ENCODE results near the gene SOCS6. TPM values are rescaled to one million over a fixed set of nuclear protein-coding genes. Genes with fewer than 3 reads are reported as not detected.

Gene SOCS6
- total RNA-seq, 1 experiment from 2014 or later: 23.2 TPM

- Histone ChIP-seq H3K27me3 (replicated peaks; ENCODE audit: control insufficient read depth, insufficient read depth, low read length) (no peaks in the 10 kb centered on the region), H3K4me1 (no peaks in the 10 kb centered on the region), H3K36me3 (ENCODE audit: control insufficient read depth, insufficient read depth, low read length) (no peaks in the 10 kb centered on the region), H3K9me3 (no peaks in the 10 kb centered on the region), H3K4me3 (ENCODE audit: low read depth, low read length) (no peak overlapping the region)
- no peaks in the 10 kb centered on the region for H3K4me1 Mint-ChIP-seq (ENCODE audit: low read depth, unreplicated experiment)
- DNase-seq: no peak
- no peak overlapping the region for H3K27ac Mint-ChIP-seq (ENCODE audit: unreplicated experiment)
- ChIA-PET POLR2A (no interaction called here), CTCF (no interaction called here)
- H3K27me3 Mint-ChIP-seq (ENCODE audit: insufficient read depth, unreplicated experiment): no peaks in the 10 kb centered on the region
- TF ChIP-seq CTCF (IDR thresholded peaks at IDR 0.05; ENCODE audit: insufficient read depth in 1 of 2, low read depth in 1 of 2, low read length in 1 of 2, severe bottlenecking in 1 of 2, unreplicated experiment in 1 of 2): no peak
- intact Hi-C loops (cut with micrococcal nuclease; ENCODE audit: unreplicated experiment): no loop called here
- H3K4me3 Mint-ChIP-seq (ENCODE audit: unreplicated experiment): no peak overlapping the region
- H3K36me3 Mint-ChIP-seq (ENCODE audit: insufficient read depth, unreplicated experiment): no peaks in the 10 kb centered on the region
- BruUV-seq (replicated peaks): no TSS peak
- H3K9me3 Mint-ChIP-seq (ENCODE audit: unreplicated experiment): no peaks in the 10 kb centered on the region
These were observed 27.6 kb upstream of the SOCS6 start for GRCh38 chr18:70261141-70261788.

- Histone ChIP-seq H3K4me1 (no peaks in the 10 kb centered on the region), H3K4me3 (ENCODE audit: low read depth, low read length) (no peak overlapping the region), H3K9me3 (no peaks in the 10 kb centered on the region), H3K36me3 (ENCODE audit: control insufficient read depth, insufficient read depth, low read length) (no peaks in the 10 kb centered on the region), H3K27me3 (replicated peaks; ENCODE audit: control insufficient read depth, insufficient read depth, low read length) (no peaks in the 10 kb centered on the region)
- DNase-seq: no peak
- no peak overlapping the region for H3K27ac Mint-ChIP-seq (ENCODE audit: unreplicated experiment)
- no peak overlapping the region for H3K4me3 Mint-ChIP-seq (ENCODE audit: unreplicated experiment)
- POLR2A ChIA-PET: no interaction called here
- no TSS peak for BruUV-seq (replicated peaks)
- TF ChIP-seq CTCF (IDR thresholded peaks at IDR 0.05; ENCODE audit: insufficient read depth in 1 of 2, low read depth in 1 of 2, low read length in 1 of 2, severe bottlenecking in 1 of 2, unreplicated experiment in 1 of 2): no peak
- no peaks in the 10 kb centered on the region for H3K27me3 Mint-ChIP-seq (ENCODE audit: insufficient read depth, unreplicated experiment)
- CTCF ChIA-PET: no interaction called here
- no peaks in the 10 kb centered on the region for H3K9me3 Mint-ChIP-seq (ENCODE audit: unreplicated experiment)
- H3K4me1 Mint-ChIP-seq (ENCODE audit: low read depth, unreplicated experiment): no peaks in the 10 kb centered on the region
- no peaks in the 10 kb centered on the region for H3K36me3 Mint-ChIP-seq (ENCODE audit: insufficient read depth, unreplicated experiment)
- intact Hi-C loops (cut with micrococcal nuclease; ENCODE audit: unreplicated experiment): no loop called here
These were observed 25.5 kb upstream of the SOCS6 start for GRCh38 chr18:70263336-70263735.

GRCh38 chr18:70271742-70272141 is 17.1 kb upstream of the SOCS6 start:
- ChIA-PET CTCF (no interaction called here), POLR2A (no interaction called here)
- Histone ChIP-seq H3K27me3 (replicated peaks; ENCODE audit: control insufficient read depth, insufficient read depth, low read length) (no peaks in the 10 kb centered on the region), H3K9me3 (no peaks in the 10 kb centered on the region), H3K4me1 (peaks cover 6% of the 10 kb centered on the region; the same call in 1 of the 2 replicates), H3K4me3 (ENCODE audit: low read depth, low read length) (no peak overlapping the region), H3K36me3 (ENCODE audit: control insufficient read depth, insufficient read depth, low read length) (no peaks in the 10 kb centered on the region)
- Mint-ChIP-seq H3K4me1 (ENCODE audit: low read depth, unreplicated experiment) (peaks cover 3% of the 10 kb centered on the region), H3K27ac (ENCODE audit: unreplicated experiment) (no peak overlapping the region), H3K27me3 (ENCODE audit: insufficient read depth, unreplicated experiment) (no peaks in the 10 kb centered on the region), H3K36me3 (ENCODE audit: insufficient read depth, unreplicated experiment) (no peaks in the 10 kb centered on the region), H3K4me3 (ENCODE audit: unreplicated experiment) (no peak overlapping the region), H3K9me3 (ENCODE audit: unreplicated experiment) (peaks cover 19% of the 10 kb centered on the region)
- TF ChIP-seq CTCF (IDR thresholded peaks at IDR 0.05; ENCODE audit: insufficient read depth in 1 of 2, low read depth in 1 of 2, low read length in 1 of 2, severe bottlenecking in 1 of 2, unreplicated experiment in 1 of 2): no peak
- intact Hi-C loops (cut with micrococcal nuclease; ENCODE audit: unreplicated experiment): no loop called here
- no peak for DNase-seq
- no TSS peak for BruUV-seq (replicated peaks)
